Measurements from ENCODE around the gene EXOSC5.

EXOSC5 gene

DNA sequence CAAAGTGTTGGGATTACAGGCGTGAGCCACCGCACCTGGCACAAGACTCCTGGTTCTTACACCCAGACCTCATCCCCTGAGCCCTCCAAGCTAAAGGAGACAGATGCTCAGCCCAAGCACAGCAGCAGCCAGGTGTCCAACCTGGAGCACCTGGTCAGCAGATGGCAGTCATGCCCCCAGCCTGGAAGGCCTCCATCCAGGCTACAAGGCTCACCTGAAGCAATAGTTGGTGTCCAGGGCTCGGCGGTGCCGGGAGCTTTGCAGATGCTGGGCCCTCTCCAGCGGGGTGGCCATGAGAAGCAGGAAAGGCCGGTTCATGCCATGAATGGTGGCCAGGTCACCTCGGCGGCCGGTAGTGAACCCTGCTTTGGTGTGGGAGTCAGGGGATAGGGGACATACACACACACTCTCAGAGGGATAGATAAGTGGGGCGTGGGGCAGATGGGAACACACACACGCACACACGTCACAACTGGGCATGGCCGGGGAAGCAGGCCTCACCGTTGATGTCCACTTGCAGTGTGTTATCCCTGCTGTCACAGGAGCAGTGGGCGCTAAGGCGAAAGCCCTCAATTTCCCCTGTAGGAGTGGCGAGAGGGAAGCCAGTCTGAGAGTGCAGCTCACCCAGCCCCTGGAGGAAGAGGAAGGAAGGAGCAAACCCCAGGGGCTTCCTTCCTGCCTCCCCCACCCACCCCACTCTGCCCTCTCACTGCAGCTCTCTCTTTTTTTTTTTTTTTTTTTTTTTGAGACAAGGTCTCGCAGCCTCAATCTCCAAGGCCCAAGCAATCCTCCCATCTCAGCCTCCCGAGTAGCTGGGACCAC lies 55.3 kb downstream of the EXOSC5 start:
- no peak for DNase-seq (ENCODE audit: low spot score)

DNA sequence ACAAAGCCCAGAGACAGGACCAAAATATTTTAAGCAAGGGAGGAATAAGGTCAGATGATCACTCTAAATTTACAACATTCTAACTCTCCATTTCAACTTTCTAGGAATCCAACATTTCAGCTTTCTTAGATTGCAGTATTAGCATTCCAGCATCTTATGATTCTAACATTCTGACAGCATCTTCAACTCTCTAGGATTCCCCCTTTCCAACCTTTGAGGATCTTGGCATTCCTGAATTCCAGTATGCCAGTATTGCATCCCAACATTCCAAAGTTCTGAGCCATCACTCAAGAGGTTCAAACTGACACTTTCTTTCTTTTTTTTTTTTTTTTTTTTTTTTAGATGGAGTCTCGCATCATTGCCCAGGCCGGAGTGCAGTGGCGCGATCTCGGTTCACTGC lies 57.2 kb downstream of the EXOSC5 start:
- no peak for DNase-seq (ENCODE audit: low spot score)

Data from germinal center (tissue), 1 donor.